ENCODE data around the gene PTGER3. TPM values are rescaled to one million over a fixed set of nuclear protein-coding genes. Genes with fewer than 3 reads are reported as not detected.
"Not testable (repeated sequence)": the region's sequence is repeated elsewhere in the genome, so short reads cannot be mapped to it uniquely, and the experiment has no call there.

PTGER3 gene
- polyA plus RNA-seq, 1 donor (not counting 4 experiments of a cell fraction or from before 2014, with no cell fraction given), result 0.04 TPM

GRCh38 chr1:70945251-70945650 lies 102.4 kb downstream of the PTGER3 start:
- Histone ChIP-seq H2AFZ (ENCODE audit: control insufficient read depth, low read length) (no peak overlapping the region), H3K9me3 (ENCODE audit: control insufficient read depth, low read depth, low read length) (no peaks in the 10 kb centered on the region), H3K27me3 (ENCODE audit: control insufficient read depth, extremely low read depth, insufficient read depth, low read length) (no peaks in the 10 kb centered on the region), H3K4me1 (ENCODE audit: control insufficient read depth, extremely low read depth, insufficient read depth, low read length) (no peaks in the 10 kb centered on the region), H3K36me3 (ENCODE audit: control insufficient read depth in 2 of 2, extremely low read depth in 1 of 2, insufficient read depth in 2 of 2, low read length in 2 of 2) (no peaks in the 10 kb centered on the region), H3K9ac (ENCODE audit: control insufficient read depth, extremely low read depth, insufficient read depth, low read length) (no peak overlapping the region), H3K4me3 (ENCODE audit: control insufficient read depth in 2 of 3, extremely low read depth in 1 of 3, insufficient read depth in 2 of 3, low read depth in 1 of 3, low read length in 3 of 3) (no peak overlapping the region), H3K27ac (ENCODE audit: control insufficient read depth, insufficient read depth, low read length) (no peak overlapping the region), H4K20me1 (ENCODE audit: control insufficient read depth, extremely low read depth, insufficient read depth, low read length) (no peaks in the 10 kb centered on the region), H3K9me1 (ENCODE audit: control insufficient read depth, extremely low read depth, insufficient read depth, low read length) (no peaks in the 10 kb centered on the region), H3K79me2 (ENCODE audit: control insufficient read depth, insufficient read depth, low read length) (no peaks in the 10 kb centered on the region), H3K4me2 (ENCODE audit: control insufficient read depth, extremely low read depth, insufficient read depth, low read depth, low read length) (no peak overlapping the region)
- DNase-seq (ENCODE audit: low read depth, low spot score), result no peak
- dilution Hi-C loops (cut with MboI; ENCODE audit: extremely low pct_ligation_motif_present, low sequenced_read_pairs), result no loop called here
- FAIRE-seq, result no peak
- TF ChIP-seq CTCF (optimal IDR thresholded peaks at IDR 0.05 in 1 of 3, IDR thresholded peaks at IDR 0.05 in 1 of 3, conservative IDR thresholded peaks at IDR 0.05 in 1 of 3; ENCODE audit: extremely low read depth in 1 of 3, insufficient read depth in 2 of 3, low read length in 3 of 3) (no peak), EZH2 (IDR thresholded peaks at IDR 0.05; ENCODE audit: low read length) (no peak)

- H3K4me3 ChIP-seq (ENCODE audit: control insufficient read depth in 2 of 3, extremely low read depth in 1 of 3, insufficient read depth in 2 of 3, low read depth in 1 of 3, low read length in 3 of 3), result no peak overlapping the region
- no peak overlapping the region for H3K9ac ChIP-seq (ENCODE audit: control insufficient read depth, extremely low read depth, insufficient read depth, low read length)
- H3K4me1 ChIP-seq (ENCODE audit: control insufficient read depth, extremely low read depth, insufficient read depth, low read length), result no peaks in the 10 kb centered on the region
- no peaks in the 10 kb centered on the region for H3K9me1 ChIP-seq (ENCODE audit: control insufficient read depth, extremely low read depth, insufficient read depth, low read length)
- H3K79me2 ChIP-seq (ENCODE audit: control insufficient read depth, insufficient read depth, low read length), result no peaks in the 10 kb centered on the region
- no peak for DNase-seq (ENCODE audit: low read depth, low spot score)
- TF ChIP-seq EZH2 (IDR thresholded peaks at IDR 0.05; ENCODE audit: low read length) (no peak), CTCF (optimal IDR thresholded peaks at IDR 0.05 in 1 of 3, IDR thresholded peaks at IDR 0.05 in 1 of 3, conservative IDR thresholded peaks at IDR 0.05 in 1 of 3; ENCODE audit: extremely low read depth in 1 of 3, insufficient read depth in 2 of 3, low read length in 3 of 3) (no peak)
- dilution Hi-C loops (cut with MboI; ENCODE audit: extremely low pct_ligation_motif_present, low sequenced_read_pairs), result no loop called here
- H4K20me1 ChIP-seq (ENCODE audit: control insufficient read depth, extremely low read depth, insufficient read depth, low read length), result no peaks in the 10 kb centered on the region
- H3K36me3 ChIP-seq (ENCODE audit: control insufficient read depth in 2 of 2, extremely low read depth in 1 of 2, insufficient read depth in 2 of 2, low read length in 2 of 2), result no peaks in the 10 kb centered on the region
- H3K27me3 ChIP-seq (ENCODE audit: control insufficient read depth, extremely low read depth, insufficient read depth, low read length), result no peaks in the 10 kb centered on the region
- no peak for FAIRE-seq
- no peaks in the 10 kb centered on the region for H3K9me3 ChIP-seq (ENCODE audit: control insufficient read depth, low read depth, low read length)
- no peak overlapping the region for H2AFZ ChIP-seq (ENCODE audit: control insufficient read depth, low read length)
- H3K4me2 ChIP-seq (ENCODE audit: control insufficient read depth, extremely low read depth, insufficient read depth, low read depth, low read length), result no peak overlapping the region
- H3K27ac ChIP-seq (ENCODE audit: control insufficient read depth, insufficient read depth, low read length), result no peak overlapping the region
These were observed 106.1 kb downstream of the PTGER3 start for GRCh38 chr1:70941563-70941962.

GRCh38 chr1:70940398-70940797 lies 107.2 kb downstream of the PTGER3 start:
- H3K36me3 ChIP-seq (ENCODE audit: control insufficient read depth in 2 of 2, extremely low read depth in 1 of 2, insufficient read depth in 2 of 2, low read length in 2 of 2); H3K27ac ChIP-seq (ENCODE audit: control insufficient read depth, insufficient read depth, low read length); H3K9me3 ChIP-seq (ENCODE audit: control insufficient read depth, low read depth, low read length); H3K4me2 ChIP-seq (ENCODE audit: control insufficient read depth, extremely low read depth, insufficient read depth, low read depth, low read length); H3K79me2 ChIP-seq (ENCODE audit: control insufficient read depth, insufficient read depth, low read length); H3K9me1 ChIP-seq (ENCODE audit: control insufficient read depth, extremely low read depth, insufficient read depth, low read length); H3K4me3 ChIP-seq (ENCODE audit: control insufficient read depth in 2 of 3, extremely low read depth in 1 of 3, insufficient read depth in 2 of 3, low read depth in 1 of 3, low read length in 3 of 3); H3K9ac ChIP-seq (ENCODE audit: control insufficient read depth, extremely low read depth, insufficient read depth, low read length); H3K4me1 ChIP-seq (ENCODE audit: control insufficient read depth, extremely low read depth, insufficient read depth, low read length); dilution Hi-C loops (cut with MboI; ENCODE audit: extremely low pct_ligation_motif_present, low sequenced_read_pairs); H3K27me3 ChIP-seq (ENCODE audit: control insufficient read depth, extremely low read depth, insufficient read depth, low read length); H4K20me1 ChIP-seq (ENCODE audit: control insufficient read depth, extremely low read depth, insufficient read depth, low read length); FAIRE-seq; DNase-seq (ENCODE audit: low read depth, low spot score); H2AFZ ChIP-seq (ENCODE audit: control insufficient read depth, low read length): not testable (repeated sequence)
